Measurements from ENCODE around the gene RBM33. TPM values are rescaled to one million over a fixed set of nuclear protein-coding genes. Genes with fewer than 3 reads are reported as not detected.

RBM33 gene
- total and polyA plus RNA-seq, 2 of the 13 experiments (the other 11 are each of a cell fraction or from before 2014, with no cell fraction given), result 12.4 to 28.9 TPM

GRCh38 chr7:155669717-155670505, 25.4 kb downstream of the RBM33 start (continued):
- TF ChIP-seq ATF7-NPFF (CRISPR knock-in tag; IDR thresholded peaks at IDR 0.05; ENCODE audit: low read depth) (no peak), FOXM1 (CRISPR knock-in tag; IDR thresholded peaks at IDR 0.05) (no peak), FOXA3 (CRISPR knock-in tag; IDR thresholded peaks at IDR 0.05) (no peak), THAP7 (CRISPR knock-in tag; IDR thresholded peaks at IDR 0.05) (no peak), ZNF512B (CRISPR knock-in tag; IDR thresholded peaks at IDR 0.05; ENCODE audit: borderline replicate concordance) (no peak), RBM22 (optimal IDR thresholded peaks at IDR 0.05; ENCODE audit: low read length) (no peak), ZNF530 (CRISPR knock-in tag; IDR thresholded peaks at IDR 0.05; ENCODE audit: low read depth) (no peak), CREM (IDR thresholded peaks at IDR 0.05) (no peak), CREM (CRISPR knock-in tag; IDR thresholded peaks at IDR 0.05) (no peak), ZSCAN9 (CRISPR knock-in tag; IDR thresholded peaks at IDR 0.05; ENCODE audit: borderline replicate concordance) (no peak), ZNF841 (CRISPR knock-in tag; IDR thresholded peaks at IDR 0.05; ENCODE audit: borderline replicate concordance) (no peak), NR0B2 (CRISPR knock-in tag; IDR thresholded peaks at IDR 0.05) (no peak), HOXA5 (CRISPR knock-in tag; IDR thresholded peaks at IDR 0.05) (no peak), POGK (CRISPR knock-in tag; conservative IDR thresholded peaks at IDR 0.05) (no peak), BRCA1 (CRISPR knock-in tag; IDR thresholded peaks at IDR 0.05) (no peak)
- TF ChIP-seq, protein P1, sequence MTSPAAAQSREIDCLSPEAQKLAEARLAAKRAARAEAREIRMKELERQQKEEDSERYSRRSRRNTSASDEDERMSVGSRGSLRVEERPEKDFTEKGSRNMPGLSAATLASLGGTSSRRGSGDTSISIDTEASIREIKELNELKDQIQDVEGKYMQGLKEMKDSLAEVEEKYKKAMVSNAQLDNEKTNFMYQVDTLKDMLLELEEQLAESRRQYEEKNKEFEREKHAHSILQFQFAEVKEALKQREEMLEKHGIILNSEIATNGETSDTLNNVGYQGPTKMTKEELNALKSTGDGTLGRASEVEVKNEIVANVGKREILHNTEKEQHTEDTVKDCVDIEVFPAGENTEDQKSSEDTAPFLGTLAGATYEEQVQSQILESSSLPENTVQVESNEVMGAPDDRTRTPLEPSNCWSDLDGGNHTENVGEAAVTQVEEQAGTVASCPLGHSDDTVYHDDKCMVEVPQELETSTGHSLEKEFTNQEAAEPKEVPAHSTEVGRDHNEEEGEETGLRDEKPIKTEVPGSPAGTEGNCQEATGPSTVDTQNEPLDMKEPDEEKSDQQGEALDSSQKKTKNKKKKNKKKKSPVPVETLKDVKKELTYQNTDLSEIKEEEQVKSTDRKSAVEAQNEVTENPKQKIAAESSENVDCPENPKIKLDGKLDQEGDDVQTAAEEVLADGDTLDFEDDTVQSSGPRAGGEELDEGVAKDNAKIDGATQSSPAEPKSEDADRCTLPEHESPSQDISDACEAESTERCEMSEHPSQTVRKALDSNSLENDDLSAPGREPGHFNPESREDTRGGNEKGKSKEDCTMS (CRISPR knock-in tag; conservative IDR thresholded peaks at IDR 0.05), result no peak
